Activated CD8-positive, alpha-beta memory T cell treated with anti-CD3 and anti-CD28 coated beads, Interleukin-2, amount 50 U/mL, for 1 hour (primary cell): ENCODE results near the gene PDE4B.
"Not testable (repeated sequence)": the region's sequence is repeated elsewhere in the genome, so short reads cannot be mapped to it uniquely, and the experiment has no call there.

Source experiments
- DNase-seq: peaks from one replicate; pipeline ENCODE4 v3.0.0-alpha.2; 2020; ENCODE audit errors: extremely low read depth

PDE4B gene

DNA sequence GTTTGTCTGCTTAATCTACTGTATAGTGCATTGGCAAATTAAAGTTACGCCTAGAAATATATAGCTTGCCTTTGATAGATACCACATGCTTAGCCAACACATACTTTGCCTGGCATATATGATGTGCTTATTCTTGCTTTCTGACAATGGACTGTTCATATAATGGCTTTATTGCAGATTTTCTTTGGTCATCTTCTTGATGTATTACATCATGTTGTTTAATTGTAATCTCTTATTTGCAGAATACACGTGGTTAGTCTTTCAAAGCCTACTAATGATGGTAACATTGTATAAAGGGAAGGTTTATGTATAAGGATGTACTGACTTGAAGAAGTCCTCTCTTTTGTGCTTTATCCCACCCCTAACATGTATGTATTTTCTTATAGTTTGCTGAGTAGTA lies 201.5 kb downstream of the PDE4B start:
- DNase-seq: no peak

- no peak for DNase-seq
Observed at GRCh38 chr1:65995336-65995735, 202.6 kb downstream of the PDE4B start.

DNA sequence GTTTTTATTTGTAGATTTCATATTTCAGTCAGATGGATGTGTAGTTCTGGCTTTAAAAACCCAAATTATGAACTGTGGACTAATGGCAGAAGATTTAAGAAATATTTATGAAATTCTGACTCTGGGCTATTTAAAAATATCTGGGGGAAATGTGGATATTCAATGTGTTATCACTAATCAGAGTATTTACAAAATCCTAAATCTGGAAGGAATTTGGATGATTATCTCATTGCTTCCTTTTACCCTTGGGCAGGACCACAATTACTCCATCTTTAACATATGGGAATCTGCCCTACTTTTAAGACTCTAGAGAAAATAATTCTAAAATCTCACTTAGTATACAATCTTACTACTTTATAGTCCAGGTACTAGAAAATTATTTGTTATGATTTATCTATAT lies 203.2 kb downstream of the PDE4B start:
- no peak for DNase-seq

- DNase-seq: no peak
Observed at GRCh38 chr1:65997693-65998092, 205.0 kb downstream of the PDE4B start.

DNA sequence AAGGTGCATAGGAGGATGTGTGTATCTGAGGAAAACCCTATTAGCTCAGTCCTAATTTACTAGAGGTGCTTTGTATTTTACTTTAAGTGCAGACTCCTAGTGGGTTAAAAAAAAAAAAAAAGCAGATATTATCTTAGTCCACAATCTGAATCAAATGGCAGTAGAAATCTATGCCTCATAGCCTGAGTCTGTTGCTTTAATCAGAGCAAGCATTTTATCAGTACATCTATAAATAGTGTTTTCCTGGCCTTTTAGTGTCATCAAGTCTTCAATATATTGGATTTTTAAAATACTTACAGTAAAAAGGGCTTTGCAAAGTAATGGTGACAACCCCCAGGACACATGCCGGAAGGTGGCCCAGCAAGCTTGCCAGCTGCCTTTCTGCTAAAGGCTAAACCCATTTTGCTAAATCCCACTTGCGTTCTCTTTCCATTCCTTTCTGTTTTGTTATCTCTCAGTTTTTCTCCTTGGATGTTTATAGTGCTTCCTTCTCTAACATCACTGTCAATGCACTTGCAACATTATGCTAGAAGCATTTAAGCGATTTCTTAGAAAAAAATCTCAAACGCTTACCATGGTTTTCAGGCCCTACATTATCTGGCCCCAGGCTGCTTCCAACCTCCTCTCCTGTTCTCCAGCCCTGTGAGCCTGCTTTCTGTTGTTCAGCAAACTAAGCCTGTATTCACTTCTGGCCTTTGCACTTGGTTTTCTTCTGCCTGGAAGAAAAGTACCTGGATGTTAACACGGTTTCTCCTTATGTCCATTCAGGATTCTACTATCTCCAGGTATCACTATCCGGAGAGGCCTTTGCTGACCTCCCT lies 206.3 kb downstream of the PDE4B start:
- no peak for DNase-seq

GRCh38 chr1:66000033-66000637 lies 207.4 kb downstream of the PDE4B start:
- DNase-seq: no peak

- DNase-seq: no peak
Observed at GRCh38 chr1:66003690-66004089, 211.0 kb downstream of the PDE4B start.

DNA sequence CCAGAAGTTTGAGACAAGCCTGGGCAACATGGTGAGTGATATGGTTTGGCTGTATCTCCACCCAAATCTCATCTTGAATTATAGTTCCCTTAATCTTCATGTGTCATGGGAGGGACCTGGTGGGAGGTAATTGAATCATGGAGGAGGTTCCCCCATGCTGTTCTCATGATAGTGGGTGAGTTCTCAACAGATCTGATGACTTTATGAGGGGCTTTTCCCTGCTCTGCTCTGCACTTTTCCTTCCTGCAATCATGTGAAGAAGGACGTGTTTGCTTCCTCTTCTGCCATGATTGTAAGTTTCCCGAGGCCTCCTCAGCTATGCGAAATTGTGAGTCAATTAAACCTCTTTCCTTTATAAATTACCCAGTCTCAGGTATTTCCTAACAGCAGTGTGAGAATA lies 213.8 kb downstream of the PDE4B start:
- not testable (repeated sequence) for DNase-seq

GRCh38 chr1:66012106-66012784 lies 219.6 kb downstream of the PDE4B start:
- DNase-seq: no peak

GRCh38 chr1:66013371-66013770 lies 220.7 kb downstream of the PDE4B start:
- DNase-seq: no peak

DNA sequence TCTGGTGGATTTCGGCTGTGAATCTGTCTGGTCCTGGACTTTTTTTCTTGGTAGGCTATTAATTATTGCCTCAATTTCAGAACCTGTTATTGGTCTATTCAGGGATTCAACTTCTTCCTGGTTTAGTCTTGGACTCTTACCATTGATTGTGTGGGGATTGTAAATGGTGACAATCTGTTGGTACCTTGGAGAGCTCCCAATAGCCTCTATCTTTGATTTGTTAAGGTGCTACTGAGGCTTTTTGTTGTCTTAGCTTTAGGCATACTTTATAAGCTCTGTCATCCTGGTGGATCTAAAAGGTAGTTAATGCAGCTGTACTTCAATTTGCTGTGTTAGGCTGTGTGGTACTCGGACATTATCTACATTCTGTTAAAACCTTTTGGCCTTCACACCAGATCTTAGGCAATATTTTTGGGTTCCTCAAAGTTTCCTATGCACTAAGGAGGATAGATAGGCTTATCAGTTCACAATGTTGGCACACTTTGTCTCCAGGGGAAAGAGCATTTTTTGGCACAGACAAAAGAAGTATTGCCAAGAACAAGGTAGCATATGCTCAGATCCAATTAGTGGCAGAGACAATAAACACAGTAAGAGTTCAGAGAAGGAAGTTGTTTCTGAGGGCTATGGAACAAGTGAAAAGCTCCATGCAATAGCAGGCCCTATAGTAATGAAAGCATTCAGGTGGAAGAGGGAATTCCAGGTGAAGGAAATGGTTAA lies 230.4 kb downstream of the PDE4B start:
- no peak for DNase-seq

DNA sequence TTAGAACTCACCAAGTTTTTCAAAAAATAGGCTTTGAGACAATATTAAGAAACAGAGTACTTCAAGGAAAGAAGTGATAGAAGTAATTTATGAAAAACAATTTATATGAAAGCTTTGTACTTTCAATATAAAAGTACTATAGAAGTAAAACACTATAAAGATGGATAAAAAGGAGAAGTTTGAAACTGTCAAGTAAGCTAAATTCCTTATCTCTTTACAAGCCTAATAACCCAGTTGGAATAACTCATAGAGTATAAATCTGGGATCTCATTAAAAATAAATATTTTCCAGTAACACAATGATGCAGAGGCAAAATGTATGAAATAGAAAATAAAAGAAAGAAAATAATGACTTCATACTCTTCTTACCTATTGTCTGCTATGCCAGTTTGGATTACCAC lies 232.5 kb downstream of the PDE4B start:
- no peak for DNase-seq

GRCh38 chr1:66028035-66028434 lies 235.3 kb downstream of the PDE4B start:
- DNase-seq: no peak

GRCh38 chr1:66033781-66034180 lies 241.1 kb downstream of the PDE4B start:
- no peak for DNase-seq

DNA sequence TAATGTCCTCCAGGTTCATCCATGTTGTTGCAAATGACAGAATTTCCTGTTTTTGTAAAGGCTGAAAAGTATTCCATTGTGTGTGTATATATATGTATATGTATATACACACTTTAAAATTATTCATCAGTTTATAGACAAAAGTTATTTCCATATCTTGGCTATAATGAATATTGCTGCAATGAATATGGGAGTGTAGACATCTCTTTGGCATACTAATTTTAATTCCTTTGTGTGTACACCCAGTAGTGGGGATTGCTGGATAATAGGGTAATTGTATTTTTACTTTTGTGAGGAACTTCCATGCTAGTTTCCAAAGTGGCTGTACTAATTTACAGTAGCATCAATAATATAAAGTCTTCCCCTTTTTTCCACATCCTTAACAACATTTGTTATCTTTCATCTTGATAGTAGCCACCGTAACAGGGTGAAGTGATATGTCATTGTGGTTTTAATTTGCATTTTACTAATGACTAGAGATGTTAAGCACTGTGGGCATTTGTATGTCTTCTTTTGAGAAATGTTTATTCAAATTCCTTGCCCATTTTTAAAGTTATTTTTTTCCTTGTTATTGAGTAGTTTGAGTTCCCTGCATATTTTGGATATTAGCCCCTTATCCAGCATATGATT lies 243.0 kb downstream of the PDE4B start:
- DNase-seq: no peak

GRCh38 chr1:66041654-66042053 lies 249.0 kb downstream of the PDE4B start:
- DNase-seq: no peak

DNA sequence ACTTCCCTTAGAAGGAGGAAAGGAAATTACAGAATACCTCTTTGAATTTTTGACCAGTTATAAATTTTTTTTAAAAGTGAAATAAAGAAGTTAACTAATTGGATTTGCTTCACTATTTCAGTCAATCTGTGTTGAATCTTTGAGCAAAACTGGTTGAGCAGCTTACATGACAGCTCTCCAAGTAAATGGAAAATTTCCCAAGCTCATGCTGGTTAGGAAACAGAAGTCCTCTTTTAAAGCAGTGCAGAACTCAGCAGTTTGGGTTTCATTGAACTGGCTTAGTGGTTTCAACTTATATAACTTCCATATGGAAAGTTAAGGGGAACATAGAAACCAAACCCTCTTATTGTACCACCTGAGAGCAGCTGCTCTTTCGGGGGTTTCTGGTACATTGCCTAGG lies 250.5 kb downstream of the PDE4B start:
- DNase-seq: no peak

- no peak for DNase-seq
Observed at GRCh38 chr1:66044912-66045311, 252.2 kb downstream of the PDE4B start.

- no peak for DNase-seq
Observed at GRCh38 chr1:66046415-66046814, 253.7 kb downstream of the PDE4B start.

DNA sequence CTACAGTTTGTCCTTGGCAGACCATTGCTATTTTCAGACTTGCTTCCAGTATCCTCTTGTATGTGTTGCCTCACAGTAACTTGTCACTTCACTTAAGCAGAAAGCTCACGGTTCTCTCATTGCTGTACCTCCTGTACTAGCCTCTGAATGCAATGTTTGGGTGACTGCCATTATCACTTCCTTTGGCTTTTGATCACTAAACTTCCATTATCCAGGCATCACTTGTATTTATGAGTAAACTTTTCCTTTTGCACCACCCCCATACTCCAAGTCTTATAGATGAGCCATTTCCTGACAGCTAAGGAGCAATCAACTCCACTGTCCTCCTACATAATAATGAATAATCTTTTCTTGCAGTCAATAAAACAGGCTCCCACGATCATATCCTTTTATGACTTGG lies 255.3 kb downstream of the PDE4B start:
- DNase-seq: no peak

DNA sequence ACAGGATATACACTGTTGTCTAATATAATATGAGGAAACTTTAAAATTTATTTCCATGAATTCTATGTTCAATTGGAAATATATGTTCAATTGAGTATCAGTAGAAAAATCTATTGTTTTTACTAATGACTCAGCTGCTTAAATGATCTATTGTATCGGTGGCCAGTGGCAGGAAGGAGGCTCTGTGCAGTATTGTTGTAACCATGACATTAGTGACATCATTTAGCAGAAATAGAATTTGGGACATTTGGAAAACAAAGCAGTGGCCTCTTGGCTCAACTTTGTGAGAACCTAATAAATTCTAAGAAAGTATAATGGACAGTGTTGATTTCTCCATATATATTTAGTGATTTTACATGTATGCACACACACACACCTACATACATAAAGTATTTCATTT lies 257.4 kb downstream of the PDE4B start:
- no peak for DNase-seq

- DNase-seq: no peak
Observed at GRCh38 chr1:66050633-66051032, 257.9 kb downstream of the PDE4B start.
